Measurements from ENCODE around the gene INSC.

Gene INSC

DNA sequence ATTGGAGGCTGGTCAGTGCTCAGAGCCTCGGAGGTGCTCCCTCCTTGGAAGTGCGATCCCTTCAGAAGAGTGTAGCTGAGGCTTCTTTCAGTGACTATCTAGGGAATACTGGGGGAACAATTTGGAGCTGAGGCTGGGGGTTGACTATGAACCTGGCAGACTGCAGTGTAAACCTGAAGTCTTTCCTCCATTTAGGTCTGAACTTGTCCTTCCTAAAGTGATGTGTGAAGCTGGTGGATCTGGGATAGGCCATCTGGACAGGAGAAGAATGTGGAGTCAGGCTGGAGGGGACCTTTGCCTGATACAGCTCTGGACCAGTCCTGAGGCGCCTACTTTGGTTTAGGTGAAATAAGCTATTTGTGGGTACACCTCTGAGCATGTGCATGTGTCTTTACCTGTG is 3.5 kb upstream of the INSC start:
- no peak for DNase-seq (ENCODE audit: extremely low read depth, low read depth)
- TF ChIP-seq, protein P1, sequence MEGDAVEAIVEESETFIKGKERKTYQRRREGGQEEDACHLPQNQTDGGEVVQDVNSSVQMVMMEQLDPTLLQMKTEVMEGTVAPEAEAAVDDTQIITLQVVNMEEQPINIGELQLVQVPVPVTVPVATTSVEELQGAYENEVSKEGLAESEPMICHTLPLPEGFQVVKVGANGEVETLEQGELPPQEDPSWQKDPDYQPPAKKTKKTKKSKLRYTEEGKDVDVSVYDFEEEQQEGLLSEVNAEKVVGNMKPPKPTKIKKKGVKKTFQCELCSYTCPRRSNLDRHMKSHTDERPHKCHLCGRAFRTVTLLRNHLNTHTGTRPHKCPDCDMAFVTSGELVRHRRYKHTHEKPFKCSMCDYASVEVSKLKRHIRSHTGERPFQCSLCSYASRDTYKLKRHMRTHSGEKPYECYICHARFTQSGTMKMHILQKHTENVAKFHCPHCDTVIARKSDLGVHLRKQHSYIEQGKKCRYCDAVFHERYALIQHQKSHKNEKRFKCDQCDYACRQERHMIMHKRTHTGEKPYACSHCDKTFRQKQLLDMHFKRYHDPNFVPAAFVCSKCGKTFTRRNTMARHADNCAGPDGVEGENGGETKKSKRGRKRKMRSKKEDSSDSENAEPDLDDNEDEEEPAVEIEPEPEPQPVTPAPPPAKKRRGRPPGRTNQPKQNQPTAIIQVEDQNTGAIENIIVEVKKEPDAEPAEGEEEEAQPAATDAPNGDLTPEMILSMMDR (IDR thresholded peaks at IDR 0.05; ENCODE audit: low read depth, low read length): no peak

DNA sequence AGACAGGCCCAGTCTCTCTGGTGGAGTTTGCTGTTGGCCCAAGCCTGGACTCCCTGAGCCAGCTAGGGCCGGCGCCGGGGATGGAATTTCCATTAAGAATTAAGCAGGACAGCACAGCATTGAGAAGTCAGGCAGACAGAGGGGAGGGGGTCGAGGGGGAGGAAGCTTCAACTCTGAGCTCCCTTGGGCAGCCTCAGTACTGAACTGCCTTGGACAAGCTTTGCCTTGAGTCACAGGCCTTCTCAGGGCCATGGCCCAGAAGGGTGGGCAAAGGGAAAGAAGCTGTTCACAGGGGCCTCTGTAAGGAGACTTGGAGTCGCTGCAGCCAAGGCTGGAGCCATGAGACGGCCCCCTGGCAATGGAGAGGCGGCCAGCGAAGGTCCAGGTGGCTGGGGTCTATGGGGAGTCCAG is 2.6 kb upstream of the INSC start:
- TF ChIP-seq, protein P1 (IDR thresholded peaks at IDR 0.05; ENCODE audit: low read depth, low read length): no peak
- no peak for DNase-seq (ENCODE audit: extremely low read depth, low read depth)

DNA sequence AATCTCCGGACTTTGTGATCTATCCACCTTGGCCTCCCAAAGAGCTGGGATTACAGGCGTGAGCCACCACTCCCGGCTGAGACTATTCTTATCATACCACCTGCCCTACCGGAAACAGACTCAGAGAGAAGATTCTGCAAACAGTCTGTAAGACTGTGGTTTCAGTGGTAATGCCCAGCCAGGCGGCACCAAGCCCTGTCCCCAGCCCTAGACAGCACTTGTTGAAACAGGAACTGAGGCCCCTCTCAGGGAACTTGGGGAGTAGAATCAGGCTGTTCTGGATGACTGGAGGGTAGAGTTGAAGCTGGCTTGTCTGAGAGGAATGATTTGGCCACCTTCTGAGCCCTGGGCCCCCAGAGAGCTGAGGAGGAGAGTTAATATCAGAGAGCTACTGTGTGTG is 1.3 kb upstream of the INSC start:
- TF ChIP-seq, protein P1 (IDR thresholded peaks at IDR 0.05; ENCODE audit: low read depth, low read length): no peak
- no peak for DNase-seq (ENCODE audit: extremely low read depth, low read depth)

DNA sequence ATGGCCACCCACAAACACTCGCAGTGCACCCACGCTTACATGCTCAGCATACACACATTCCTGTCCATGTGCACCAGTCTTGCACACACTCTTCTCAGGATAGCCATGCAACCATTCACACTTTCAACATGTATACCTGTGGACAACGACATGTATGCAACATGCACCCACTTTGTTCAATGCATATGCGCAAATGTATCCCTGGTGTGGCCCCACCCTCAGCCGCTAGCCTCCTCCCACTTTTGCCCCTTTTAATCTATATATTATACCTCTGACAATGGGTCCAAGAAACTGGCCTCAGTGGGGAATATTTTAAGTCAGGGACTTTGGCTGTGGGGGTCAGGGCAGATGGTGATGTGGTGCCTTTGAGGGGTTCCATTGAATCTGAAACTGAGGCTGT is 963 bp downstream of the INSC start:
- TF ChIP-seq, protein P1 (IDR thresholded peaks at IDR 0.05; ENCODE audit: low read depth, low read length): no peak
- DNase-seq (ENCODE audit: extremely low read depth, low read depth): no peak

DNA sequence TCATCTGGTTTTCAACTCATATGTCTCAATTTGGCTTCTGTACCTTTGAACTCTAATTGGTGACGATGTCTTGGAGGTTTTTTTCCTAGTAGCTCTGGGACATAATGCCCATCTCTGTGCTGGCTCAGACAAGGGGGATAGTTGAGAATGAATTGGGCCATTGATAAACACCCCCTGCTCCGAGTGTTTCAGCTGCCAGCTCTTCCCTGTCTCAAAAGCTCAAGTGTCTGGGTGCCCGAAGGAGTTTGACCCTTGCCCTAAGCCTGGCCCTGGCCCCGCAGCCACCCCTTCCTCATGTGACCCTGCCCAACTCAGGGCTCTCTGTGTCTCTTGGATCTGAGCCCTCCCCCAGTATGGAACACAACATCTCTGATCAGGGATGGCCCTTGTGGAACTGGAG is 3.0 kb downstream of the INSC start:
- no peak for DNase-seq (ENCODE audit: extremely low read depth, low read depth)
- TF ChIP-seq, protein P1 (IDR thresholded peaks at IDR 0.05; ENCODE audit: low read depth, low read length): no peak

DNA sequence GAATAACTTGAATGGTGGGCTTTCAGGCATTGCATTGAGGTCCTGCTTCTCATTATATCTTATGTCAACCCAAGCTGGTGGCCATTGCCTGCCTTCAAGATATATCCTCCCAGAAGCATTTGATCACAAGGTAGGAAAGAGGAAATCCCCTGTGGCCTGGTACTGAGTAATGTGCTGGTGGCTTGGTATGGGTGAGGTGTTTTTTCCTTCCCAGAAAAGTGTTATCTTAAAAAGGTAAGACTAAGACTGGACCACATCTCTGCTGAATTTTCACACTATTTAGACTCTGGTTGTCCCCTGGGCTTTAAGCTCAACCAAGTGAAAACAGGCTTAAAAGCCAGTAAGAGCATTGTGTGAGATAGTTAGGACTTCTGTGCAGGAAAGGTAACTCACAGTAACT is 3.7 kb downstream of the INSC start:
- no peak for DNase-seq (ENCODE audit: extremely low read depth, low read depth)
- TF ChIP-seq, protein P1 (IDR thresholded peaks at IDR 0.05; ENCODE audit: low read depth, low read length): no peak

DNA sequence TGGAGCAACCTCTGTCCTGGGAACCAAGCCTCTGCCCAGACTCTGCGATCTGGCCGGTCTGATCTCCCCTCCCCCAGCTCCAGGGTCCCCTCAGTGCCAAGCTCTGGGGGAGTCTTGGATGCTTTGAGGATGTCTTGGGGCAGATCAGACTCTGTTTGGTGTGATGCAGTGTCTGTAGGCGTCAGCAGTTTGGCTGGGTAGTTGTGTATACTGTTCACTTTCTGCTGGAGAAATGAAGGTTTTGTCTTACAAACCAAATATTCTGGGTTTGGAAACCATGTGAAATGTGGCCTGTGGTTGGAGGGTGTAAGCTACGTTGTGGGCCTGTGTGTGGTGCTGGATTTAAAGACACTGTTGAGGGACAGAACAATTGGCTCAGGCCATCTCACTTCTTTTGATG is 4.6 kb downstream of the INSC start:
- DNase-seq (ENCODE audit: extremely low read depth, low read depth): no peak
- TF ChIP-seq, protein P1 (IDR thresholded peaks at IDR 0.05; ENCODE audit: low read depth, low read length): no peak
